H1 (cell line): ENCODE results near the gene GMFB. TPM values are rescaled to one million over a fixed set of nuclear protein-coding genes. Genes with fewer than 3 reads are reported as not detected.

Experiments used
- CTCF ChIA-PET: fragments of 300-600 bp; sonication (Branson Sonifier 250); formaldehyde crosslinking; loops from one replicate; lab custom pipeline; 2021; ENCODE audit not compliant: partially characterized antibody; lab: Charles Lee
- POLR2A ChIA-PET: fragments of 300-600 bp; sonication (Branson Sonifier 250); formaldehyde crosslinking; loops from one replicate; lab custom pipeline; 2021; ENCODE audit warnings: inconsistent platforms; ENCODE audit not compliant: partially characterized antibody; lab: Charles Lee
- DNase-seq, 2 experiments: peaks; one replicate each; pipeline versions ENCODE4 v3.0.0 to v3.0.0-alpha.2; 2010 to 2022; ENCODE audit warnings: low spot score in 2 of 2, low read depth in 1 of 2, mixed read lengths in 1 of 2
- FAIRE-seq: peaks from 2 replicates; lab custom pipeline; 2011; peaks lifted over from hg19 to GRCh38; lab: Jason Lieb, UNC
- H2AFZ ChIP-seq: 2 replicates; pipeline ENCODE4 v1.8.1; 2012; ENCODE audit warnings: low read length, inconsistent platforms
- H2AK5ac ChIP-seq: 2 replicates; pipeline ENCODE4 v1.6.1; 2013; ENCODE audit warnings: low read depth, low read length
- H2BK120ac ChIP-seq: replicated peaks from 2 replicates; pipeline ENCODE3; 2013; ENCODE audit warnings: low read depth, low read length, inconsistent platforms
- H2BK12ac ChIP-seq: 2 replicates; pipeline ENCODE4 v1.6.1; 2013; ENCODE audit warnings: low read depth, low read length
- H2BK15ac ChIP-seq: 2 replicates; pipeline ENCODE4 v1.6.1; 2013; ENCODE audit warnings: low read length
- H2BK20ac ChIP-seq: 2 replicates; pipeline ENCODE4 v1.6.1; 2013; ENCODE audit warnings: low read length
- H2BK5ac ChIP-seq: 2 replicates; pipeline ENCODE4 v1.6.1; 2013; ENCODE audit warnings: low read depth, low read length
- H3K14ac ChIP-seq: 2 replicates; pipeline ENCODE4 v1.6.1; 2013; ENCODE audit warnings: inconsistent platforms; ENCODE audit not compliant: insufficient read length
- H3K18ac ChIP-seq: 2 replicates; pipeline ENCODE4 v1.6.1; 2013; ENCODE audit warnings: low read length; ENCODE audit errors: extremely low read depth
- H3K23ac ChIP-seq: 2 replicates; pipeline ENCODE4 v1.6.1; 2013; ENCODE audit warnings: inconsistent platforms; ENCODE audit not compliant: insufficient read length
- H3K23me2 ChIP-seq: 2 replicates; pipeline ENCODE4 v1.6.1; 2013; ENCODE audit warnings: low read depth, low read length
- H3K27ac ChIP-seq: 2 replicates; pipeline ENCODE4 v1.6.1; 2011; ENCODE audit warnings: low read depth, low read length, inconsistent platforms
- H3K27me3 ChIP-seq, 4 experiments: replicated peaks in 1 of 4; 1 replicate in 1 of 4; 2 replicates in 3 of 4; pipeline versions ENCODE4 v1.6.1 to v1.8.1; 2011 to 2013; ENCODE audit warnings: low read length in 3 of 4, mild to moderate bottlenecking in 3 of 4, inconsistent platforms in 2 of 4, mixed read lengths in 2 of 4, moderate library complexity in 1 of 4; ENCODE audit not compliant: control insufficient read depth in 3 of 4, insufficient read depth in 3 of 4; ENCODE audit errors: extremely low read depth in 1 of 4
- H3K36me3 ChIP-seq, 4 experiments: 2 replicates each; pipeline versions ENCODE4 v1.6.1 to v1.8.1; 2011 to 2013; ENCODE audit warnings: mild to moderate bottlenecking in 4 of 4, low read length in 3 of 4, moderate library complexity in 2 of 4, control low read depth in 1 of 4, inconsistent platforms in 1 of 4; ENCODE audit not compliant: insufficient read depth in 4 of 4, control insufficient read depth in 2 of 4
- H3K4ac ChIP-seq: replicated peaks from 2 replicates; pipeline ENCODE3; 2013; ENCODE audit warnings: low read length, low read depth, mixed read lengths, inconsistent platforms; ENCODE audit not compliant: insufficient read length
- H3K4me1 ChIP-seq, 4 experiments: replicated peaks in 1 of 4; 1 replicate in 1 of 4; 2 replicates in 3 of 4; pipeline versions ENCODE4 v1.6.1 to v1.8.1; 2011 to 2013; ENCODE audit warnings: low read length in 3 of 4, inconsistent platforms in 2 of 4, mixed read lengths in 1 of 4; ENCODE audit not compliant: insufficient read depth in 4 of 4, control insufficient read depth in 3 of 4
- H3K4me2 ChIP-seq, 2 experiments: 2 replicates each; pipeline versions ENCODE4 v1.6.1 to v1.8.1; 2011 to 2013; ENCODE audit warnings: low read depth in 2 of 2, low read length in 2 of 2, control low read depth in 1 of 2, inconsistent platforms in 1 of 2, mild to moderate bottlenecking in 1 of 2; ENCODE audit not compliant: insufficient read depth in 1 of 2
- H3K4me3 ChIP-seq, 4 experiments: fragments of 200-600, 300-600 bp in 1 of 4; sonication (generic), shearing (Covaris generic), sonication (Bioruptor Twin) in 1 of 4; 2 replicates each; pipeline versions ENCODE4 v1.5.1 to v1.8.1; 2011 to 2016; ENCODE audit warnings: low read length in 4 of 4, low read depth in 3 of 4, control low read depth in 2 of 4, inconsistent platforms in 2 of 4, mild to moderate bottlenecking in 2 of 4, mixed read lengths in 1 of 4, moderate library complexity in 1 of 4; ENCODE audit not compliant: insufficient read depth in 2 of 4; ENCODE audit errors: extremely low read depth in 1 of 4
- H3K56ac ChIP-seq: replicated peaks from 2 replicates; pipeline ENCODE3; 2013; ENCODE audit warnings: low read depth, mild to moderate bottlenecking, mixed read lengths, low read length, inconsistent platforms; ENCODE audit not compliant: insufficient read length
- H3K79me1 ChIP-seq: 2 replicates; pipeline ENCODE4 v1.6.1; 2013; ENCODE audit warnings: low read depth, low read length, control low read depth
- H3K79me2 ChIP-seq, 2 experiments: 2 replicates each; pipeline versions ENCODE4 v1.6.1 to v1.8.1; 2012 to 2013; ENCODE audit warnings: low read length in 2 of 2, mild to moderate bottlenecking in 2 of 2, inconsistent platforms in 1 of 2; ENCODE audit not compliant: insufficient read depth in 2 of 2, control insufficient read depth in 1 of 2
- H3K9ac ChIP-seq, 4 experiments: replicated peaks in 1 of 4; 1 replicate in 1 of 4; 2 replicates in 3 of 4; pipeline versions ENCODE4 v1.6.1 to v1.8.1; 2011 to 2013; ENCODE audit warnings: low read depth in 3 of 4, low read length in 3 of 4, control low read depth in 2 of 4, mild to moderate bottlenecking in 2 of 4, moderate library complexity in 2 of 4, inconsistent platforms in 1 of 4; ENCODE audit errors: extremely low read depth in 1 of 4
- H3K9me3 ChIP-seq, 2 experiments: 2 replicates each; pipeline versions ENCODE4 v1.6.1 to v1.8.1; 2012 to 2013; ENCODE audit warnings: mild to moderate bottlenecking in 2 of 2, moderate library complexity in 2 of 2, control low read depth in 1 of 2, inconsistent platforms in 1 of 2, low read depth in 1 of 2, low read length in 1 of 2, mixed read lengths in 1 of 2; ENCODE audit not compliant: insufficient read depth in 2 of 2
- H4K20me1 ChIP-seq, 2 experiments: replicated peaks in 1 of 2; 2 replicates each; pipeline versions ENCODE3 to v1.8.1; 2011 to 2013; ENCODE audit warnings: inconsistent platforms in 2 of 2, low read length in 2 of 2, mild to moderate bottlenecking in 1 of 2; ENCODE audit not compliant: insufficient read depth in 2 of 2, control insufficient read depth in 1 of 2
- H4K5ac ChIP-seq: 2 replicates; pipeline ENCODE4 v1.6.1; 2013; ENCODE audit warnings: low read length, low read depth, mixed read lengths, inconsistent platforms; ENCODE audit not compliant: insufficient read length
- H4K8ac ChIP-seq: 2 replicates; pipeline ENCODE4 v1.8.0; 2013; ENCODE audit warnings: mild to moderate bottlenecking, moderate library complexity, low read length, inconsistent platforms; ENCODE audit not compliant: insufficient read depth; ENCODE audit errors: extremely low read depth
- H4K91ac ChIP-seq: replicated peaks from 2 replicates; pipeline ENCODE3; 2013; ENCODE audit warnings: low read length, mixed read lengths, inconsistent platforms; ENCODE audit not compliant: insufficient read length
- MAFK ChIP-seq: IDR thresholded peaks from 2 replicates; pipeline ENCODE4 v1.6.1; 2012; ENCODE audit warnings: low read depth, mild to moderate bottlenecking, improper control_type of control experiment, low read length
- TEAD4 ChIP-seq: IDR thresholded peaks from 2 replicates; pipeline ENCODE4 v1.6.1; 2012; ENCODE audit warnings: low read depth, low read length, inconsistent platforms, mixed read lengths
- WGBS, 2 experiments: shearing (Covaris generic) in 1 of 2; methylation state at CpG; one replicate each; pipeline versions ENCODE4 v1.1.6 to v1.1.7; 2013 to 2015; ENCODE audit warnings: low lambda C conversion rate in 2 of 2, mixed read lengths in 2 of 2, inconsistent platforms in 1 of 2, low coverage in 1 of 2, missing lambda C conversion rate in 1 of 2; ENCODE audit not compliant: insufficient replicate concordance in 2 of 2, insufficient coverage in 1 of 2, insufficient read length in 1 of 2; ENCODE audit errors: extremely low coverage in 1 of 2, missing lambda C conversion rate in 1 of 2; 5-methylcytosine and 5-hydroxymethylcytosine counted together
- polyA plus RNA-seq, 7 experiments: library from polyadenylated mRNA; depleted of rRNA in 3 of 7; stranded (reverse) in 5 of 7; unstranded in 2 of 7; fragments of >200 nt in 5 of 7; fragments of 200-250 nt in 2 of 7; gene quantifications; 1 replicate in 5 of 7; 2 replicates in 1 of 7; 4 replicates in 1 of 7; pipeline versions ENCODE4 v1.2.1 to v1.2.3, GENCODE V29; 2011 to 2013; ENCODE audit warnings: missing spikeins in 2 of 7, mixed read lengths in 2 of 7
- total RNA-seq: library from RNA; stranded (reverse); fragmentation: NEBNext Ultra II Directional; extraction: Animal tissue kit (Norgen Biotek cat#: 25700); gene quantifications from 2 replicates; pipeline ENCODE4 v1.2.1, GENCODE V29; 2021

GMFB gene
- total and polyA plus RNA-seq, 2 of the 8 experiments (the other 6 are each of a cell fraction or from before 2014, with no cell fraction given): 17.9 to 77.3 TPM

DNA sequence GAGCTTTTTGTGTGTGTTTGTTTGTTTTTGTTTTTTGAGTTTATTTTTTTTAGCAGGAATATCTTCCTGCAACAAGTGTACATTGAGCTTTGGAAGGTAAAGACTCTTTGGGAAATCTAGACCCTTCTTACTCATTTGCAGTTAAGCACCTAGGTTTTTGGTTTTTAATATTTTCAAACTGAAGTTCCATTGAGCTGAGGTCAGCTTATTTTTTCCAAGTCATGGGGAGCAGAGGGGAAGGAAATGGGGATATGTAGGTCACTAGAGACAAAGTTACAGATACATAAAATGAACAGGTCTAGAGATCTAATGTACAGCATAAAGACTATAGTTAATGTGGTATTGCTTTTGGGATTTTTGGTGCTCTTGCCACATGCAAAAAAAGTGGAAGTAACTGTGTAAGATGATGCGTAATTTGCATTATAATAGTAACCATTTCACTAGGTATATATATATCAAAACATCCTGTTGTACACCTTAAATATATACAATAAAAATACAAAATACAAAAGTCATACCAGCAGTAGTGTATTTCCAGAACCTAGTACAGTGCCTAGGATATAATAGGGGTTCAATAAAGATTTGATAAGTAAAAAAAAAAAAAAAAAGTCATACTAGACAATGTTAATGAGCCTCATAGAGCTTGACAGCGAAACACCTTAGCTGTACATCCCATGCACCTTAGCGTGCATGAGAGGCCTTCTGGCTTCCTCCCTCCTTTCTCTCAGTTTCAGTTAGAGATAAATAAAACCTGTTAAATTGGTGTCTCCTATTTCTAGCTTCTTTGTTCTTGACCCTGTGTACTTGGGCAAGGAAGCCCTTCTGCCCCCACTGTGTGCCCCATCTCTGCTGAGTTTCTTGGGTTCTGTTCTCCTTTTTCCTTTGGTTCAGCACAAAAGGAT lies 43.6 kb upstream of the GMFB start:
- Histone ChIP-seq H4K8ac (no peak overlapping the region), H2BK12ac (no peak overlapping the region), H2BK5ac (no peak overlapping the region), H3K9ac (no peak overlapping the region), H4K91ac (no peak overlapping the region), H3K79me1 (no peaks in the 10 kb centered on the region), H3K4me2 (no peak overlapping the region), H4K5ac (no peak overlapping the region), H2BK15ac (no peak overlapping the region), H3K23me2 (no peaks in the 10 kb centered on the region), H2AK5ac (no peak overlapping the region; the same call in 1 of the 2 replicates), H4K20me1 (no peaks in the 10 kb centered on the region), H3K79me2 (no peaks in the 10 kb centered on the region), H2AFZ (no peak overlapping the region), H3K18ac (no peak overlapping the region), H3K4me3 (no peak overlapping the region), H3K4ac (no peak overlapping the region), H3K9me3 (no peaks in the 10 kb centered on the region), H3K14ac (no peak overlapping the region), H3K27ac (no peak overlapping the region), H3K56ac (no peak overlapping the region), H3K36me3 (peaks cover 0 to 10% (median 0%) of the 10 kb centered on the region in 4 experiments; a peak in 1 of 8 replicates), H3K4me1 (peaks cover 0 to 3% (median 0%) of the 10 kb centered on the region in 4 experiments; a peak in 1 of 7 replicates), H2BK20ac (no peak overlapping the region), H2BK120ac (no peak overlapping the region), H3K27me3 (no peaks in the 10 kb centered on the region), H3K23ac (no peak overlapping the region)
- TF ChIP-seq TEAD4: no peak
- peak; percentile 44 for TF ChIP-seq MAFK
- FAIRE-seq (peak; percentile 70), DNase-seq (no peak)
- ChIA-PET POLR2A (no interaction called here), CTCF (interaction anchor here (0.6 to 1.7 kb wide), 12 partner anchors 8 to 246 kb away, joined by 3 to 6 read pairs (median 4); no protein-coding TSS in a partner anchor)
- 91% methylated on average over 3 of the region's 3 CpGs; no CpG with 5 or more reads in 1 of the 2 experiments for WGBS, 2 experiments
